ENCODE results near the gene CHI3L2.

DNA sequence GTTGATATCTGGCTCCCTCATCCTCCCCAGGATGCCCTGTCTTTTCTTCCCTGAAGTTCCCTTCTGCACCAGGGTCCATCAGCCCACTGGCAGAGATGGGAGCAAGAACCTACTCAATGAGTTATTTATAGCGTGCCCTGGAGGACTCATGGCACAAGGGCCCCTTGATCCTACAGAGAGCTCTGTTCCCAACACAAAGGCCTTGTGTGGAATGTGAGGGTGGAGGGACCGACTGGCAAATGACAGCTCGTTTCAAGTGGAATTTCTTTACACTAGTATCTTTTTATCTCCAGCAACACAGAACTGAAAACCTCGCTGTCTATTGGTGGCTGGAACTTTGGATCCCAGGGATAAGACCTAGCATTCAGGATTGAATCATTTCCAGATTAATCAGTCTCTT lies 22.4 kb downstream of the CHI3L2 start:
- no peak for TF ChIP-seq POLR2A (IDR thresholded peaks at IDR 0.05)
- TF ChIP-seq, protein P1, sequence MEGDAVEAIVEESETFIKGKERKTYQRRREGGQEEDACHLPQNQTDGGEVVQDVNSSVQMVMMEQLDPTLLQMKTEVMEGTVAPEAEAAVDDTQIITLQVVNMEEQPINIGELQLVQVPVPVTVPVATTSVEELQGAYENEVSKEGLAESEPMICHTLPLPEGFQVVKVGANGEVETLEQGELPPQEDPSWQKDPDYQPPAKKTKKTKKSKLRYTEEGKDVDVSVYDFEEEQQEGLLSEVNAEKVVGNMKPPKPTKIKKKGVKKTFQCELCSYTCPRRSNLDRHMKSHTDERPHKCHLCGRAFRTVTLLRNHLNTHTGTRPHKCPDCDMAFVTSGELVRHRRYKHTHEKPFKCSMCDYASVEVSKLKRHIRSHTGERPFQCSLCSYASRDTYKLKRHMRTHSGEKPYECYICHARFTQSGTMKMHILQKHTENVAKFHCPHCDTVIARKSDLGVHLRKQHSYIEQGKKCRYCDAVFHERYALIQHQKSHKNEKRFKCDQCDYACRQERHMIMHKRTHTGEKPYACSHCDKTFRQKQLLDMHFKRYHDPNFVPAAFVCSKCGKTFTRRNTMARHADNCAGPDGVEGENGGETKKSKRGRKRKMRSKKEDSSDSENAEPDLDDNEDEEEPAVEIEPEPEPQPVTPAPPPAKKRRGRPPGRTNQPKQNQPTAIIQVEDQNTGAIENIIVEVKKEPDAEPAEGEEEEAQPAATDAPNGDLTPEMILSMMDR (IDR thresholded peaks at IDR 0.05): no peak
